Cardiac fibroblast (primary cell): ENCODE results near the gene FBXO3.

Experiments
- DNase-seq, 2 donors: peaks; one replicate each; pipeline versions ENCODE4 v3.0.0 to v3.0.0-alpha.2; 2010; ENCODE audit warnings: low read depth in 2 of 2
- H3K4me3 ChIP-seq, 2 donors: replicated peaks in 1 of 2; 1 replicate in 1 of 2; 2 replicates in 1 of 2; pipeline ENCODE4 v1.5.1; 2011; ENCODE audit warnings: low read depth in 2 of 2, low read length in 2 of 2, mild to moderate bottlenecking in 2 of 2, moderate library complexity in 1 of 2
- TF ChIP-seq, protein P1 (sequence below): IDR thresholded peaks from one replicate; pipeline ENCODE4 v1.5.1; 2011; ENCODE audit warnings: low read depth, mild to moderate bottlenecking, low read length, inconsistent platforms

Gene FBXO3

DNA sequence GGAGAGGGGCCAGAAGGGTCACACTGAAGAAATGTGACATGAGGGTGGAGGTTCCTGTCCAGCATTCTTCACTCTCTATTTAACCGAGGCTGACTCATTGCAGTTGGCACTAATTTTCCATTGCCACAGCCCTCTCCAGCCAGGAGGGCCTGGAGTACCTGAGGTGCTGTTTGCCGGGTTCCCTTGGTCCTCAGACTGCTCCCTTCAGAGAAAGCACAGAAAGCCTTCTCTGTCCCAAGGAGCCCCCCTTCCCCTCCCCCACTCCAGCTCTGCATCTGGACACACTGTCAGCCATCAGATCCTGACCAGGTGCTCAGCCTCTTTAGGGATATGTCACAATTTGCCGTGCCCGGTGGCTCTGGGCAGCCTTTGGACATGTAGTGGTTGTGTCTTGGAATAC is 70.5 kb downstream of the FBXO3 start:
- DNase-seq, result peak; percentile 64 to 76
- TF ChIP-seq, protein P1, sequence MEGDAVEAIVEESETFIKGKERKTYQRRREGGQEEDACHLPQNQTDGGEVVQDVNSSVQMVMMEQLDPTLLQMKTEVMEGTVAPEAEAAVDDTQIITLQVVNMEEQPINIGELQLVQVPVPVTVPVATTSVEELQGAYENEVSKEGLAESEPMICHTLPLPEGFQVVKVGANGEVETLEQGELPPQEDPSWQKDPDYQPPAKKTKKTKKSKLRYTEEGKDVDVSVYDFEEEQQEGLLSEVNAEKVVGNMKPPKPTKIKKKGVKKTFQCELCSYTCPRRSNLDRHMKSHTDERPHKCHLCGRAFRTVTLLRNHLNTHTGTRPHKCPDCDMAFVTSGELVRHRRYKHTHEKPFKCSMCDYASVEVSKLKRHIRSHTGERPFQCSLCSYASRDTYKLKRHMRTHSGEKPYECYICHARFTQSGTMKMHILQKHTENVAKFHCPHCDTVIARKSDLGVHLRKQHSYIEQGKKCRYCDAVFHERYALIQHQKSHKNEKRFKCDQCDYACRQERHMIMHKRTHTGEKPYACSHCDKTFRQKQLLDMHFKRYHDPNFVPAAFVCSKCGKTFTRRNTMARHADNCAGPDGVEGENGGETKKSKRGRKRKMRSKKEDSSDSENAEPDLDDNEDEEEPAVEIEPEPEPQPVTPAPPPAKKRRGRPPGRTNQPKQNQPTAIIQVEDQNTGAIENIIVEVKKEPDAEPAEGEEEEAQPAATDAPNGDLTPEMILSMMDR, result no peak
- H3K4me3 ChIP-seq, result no peak overlapping the region

DNA sequence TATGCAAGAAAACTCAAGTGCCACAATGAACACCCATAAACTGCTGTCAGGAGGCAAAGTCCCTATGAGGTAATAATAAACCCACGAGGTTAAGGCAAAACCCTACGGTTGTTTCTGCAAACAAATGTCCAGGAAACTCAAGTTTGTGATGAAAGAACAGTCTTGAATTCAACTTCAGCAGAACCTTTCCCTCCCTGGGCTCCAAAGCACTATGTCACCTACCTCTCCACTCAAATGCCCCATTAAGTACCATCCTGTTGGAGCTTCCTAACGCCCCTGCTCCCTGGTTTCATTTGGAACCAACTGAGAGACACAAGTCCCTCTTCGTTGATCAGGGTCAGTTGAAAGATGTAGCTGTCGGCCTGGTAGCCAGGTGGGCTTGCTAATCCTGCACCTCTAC is 71.1 kb downstream of the FBXO3 start:
- TF ChIP-seq, protein P1, result no peak
- peak in 1 of 2 donors; percentile 55 for DNase-seq
- H3K4me3 ChIP-seq, result no peak overlapping the region

DNA sequence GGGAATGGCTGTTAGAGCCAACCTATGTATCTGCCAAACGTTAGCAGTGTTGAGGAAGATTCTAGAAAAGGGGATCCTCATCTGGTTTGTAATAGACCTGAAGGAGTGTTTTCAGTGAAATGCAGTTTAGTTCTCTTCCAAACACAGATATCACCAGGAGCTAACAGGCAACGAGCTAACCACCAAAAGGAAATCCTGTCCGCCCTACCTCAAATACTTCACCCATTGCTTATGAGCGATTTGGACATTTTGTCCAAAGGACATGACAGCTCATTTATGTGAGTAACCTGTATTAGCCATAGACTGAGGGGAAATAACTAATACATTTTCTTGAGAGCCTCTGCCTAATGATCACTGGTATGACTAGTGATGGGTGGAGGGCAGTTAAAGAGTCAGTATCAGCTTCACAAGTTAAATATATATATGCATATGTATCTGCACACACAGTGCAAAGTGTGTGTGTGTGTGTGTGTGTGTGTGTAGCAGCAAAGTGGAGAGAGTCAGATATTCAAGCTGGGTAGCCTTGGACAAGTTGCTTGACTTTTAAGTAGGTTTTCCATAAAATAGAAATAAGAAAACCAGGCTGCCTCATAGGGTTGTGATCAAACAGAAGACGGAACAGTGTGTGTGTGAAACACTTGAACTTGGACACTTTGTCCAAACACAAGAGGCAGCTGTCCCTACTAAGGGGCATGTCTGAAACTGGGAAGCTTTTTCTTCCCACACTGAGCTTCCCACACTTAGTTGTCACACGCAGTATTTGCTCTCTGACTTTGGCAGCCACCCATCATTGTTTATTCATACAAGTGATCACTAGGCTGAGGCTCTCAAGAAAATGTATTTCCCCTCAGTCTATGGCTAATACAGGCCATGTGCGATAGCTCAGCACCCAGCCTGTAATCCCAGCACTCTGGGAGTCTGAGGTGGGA is 72.8 kb downstream of the FBXO3 start:
- peak overlapping the region; percentile 25 to 38 for H3K4me3 ChIP-seq
- peak; percentile 89 to 97 for DNase-seq
- TF ChIP-seq, protein P1, result no peak

DNA sequence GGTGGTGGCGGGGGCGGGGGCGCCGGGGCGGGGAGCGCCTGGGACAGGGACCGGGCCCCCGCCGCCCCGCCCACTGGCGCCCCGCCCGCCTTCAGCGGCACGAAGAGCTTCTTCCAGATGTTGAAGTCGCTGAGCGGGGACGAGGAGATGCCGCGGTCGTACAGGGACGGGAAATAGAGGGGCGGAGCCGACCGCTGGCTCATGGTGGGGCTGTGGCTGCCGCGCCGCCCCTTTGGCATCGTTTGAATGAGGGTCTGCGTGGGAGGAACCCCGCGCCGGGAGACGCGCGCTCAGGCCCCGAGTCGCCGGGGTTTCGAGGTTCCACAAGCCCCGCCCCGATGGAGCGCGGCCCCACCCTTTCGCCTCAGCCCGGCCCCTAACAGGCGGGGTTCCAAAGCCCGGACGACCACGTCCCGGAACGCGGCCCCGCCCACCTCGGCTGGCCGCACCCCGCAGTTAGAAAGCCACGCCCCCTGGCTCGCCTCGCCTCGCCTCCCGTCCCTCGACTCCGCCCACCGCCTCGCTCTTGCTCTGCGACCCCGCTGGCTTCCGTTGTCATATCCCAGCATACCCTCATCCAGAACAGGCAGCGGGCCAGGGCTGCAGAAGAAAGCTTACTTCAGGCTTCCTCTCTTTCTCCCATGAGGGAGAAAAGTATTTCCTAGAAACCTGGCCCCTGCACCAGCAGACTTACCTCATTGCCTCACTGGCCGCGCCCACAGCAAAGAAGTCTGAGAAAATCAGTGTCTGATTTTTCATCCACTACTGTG is 73.6 kb downstream of the FBXO3 start, which contains the start of gene C11orf91:
Gene C11orf91 (minus strand): TSS at position 325 of the 770 bp plus-strand sequence. CDS start 86 bp downstream, at position 239.
- peak within 1 kb of the TSS; percentile 41 to 54 for H3K4me3 ChIP-seq
- peak; percentile 99 for DNase-seq
- TF ChIP-seq, protein P1, result no peak

DNA sequence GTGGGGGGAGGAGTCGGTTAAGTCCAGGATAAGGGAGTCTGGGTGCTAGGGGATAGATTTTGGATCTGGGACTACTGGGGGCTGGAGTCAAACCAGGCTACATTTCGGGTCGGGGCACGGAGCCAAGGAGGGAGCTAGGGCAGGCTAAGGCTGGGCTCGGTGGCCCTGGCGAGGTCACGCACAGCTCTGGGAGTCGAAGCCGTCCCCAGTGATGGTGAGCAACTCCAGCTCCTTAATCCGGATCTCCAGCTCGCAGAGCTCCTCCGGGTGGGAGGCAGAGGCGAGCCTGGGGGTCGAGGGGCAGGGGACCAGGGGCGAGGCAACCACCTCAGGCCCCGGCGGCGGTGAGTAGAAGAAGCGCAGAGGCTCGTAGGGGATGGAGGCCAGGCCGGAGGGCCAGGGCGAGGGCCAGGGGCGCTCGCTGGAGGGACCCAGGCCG is 74.2 kb downstream of the FBXO3 start:
- DNase-seq, result peak in 1 of 2 donors; percentile 51
- H3K4me3 ChIP-seq, result peak overlapping the region; percentile 38 to 54
- TF ChIP-seq, protein P1, result no peak

DNA sequence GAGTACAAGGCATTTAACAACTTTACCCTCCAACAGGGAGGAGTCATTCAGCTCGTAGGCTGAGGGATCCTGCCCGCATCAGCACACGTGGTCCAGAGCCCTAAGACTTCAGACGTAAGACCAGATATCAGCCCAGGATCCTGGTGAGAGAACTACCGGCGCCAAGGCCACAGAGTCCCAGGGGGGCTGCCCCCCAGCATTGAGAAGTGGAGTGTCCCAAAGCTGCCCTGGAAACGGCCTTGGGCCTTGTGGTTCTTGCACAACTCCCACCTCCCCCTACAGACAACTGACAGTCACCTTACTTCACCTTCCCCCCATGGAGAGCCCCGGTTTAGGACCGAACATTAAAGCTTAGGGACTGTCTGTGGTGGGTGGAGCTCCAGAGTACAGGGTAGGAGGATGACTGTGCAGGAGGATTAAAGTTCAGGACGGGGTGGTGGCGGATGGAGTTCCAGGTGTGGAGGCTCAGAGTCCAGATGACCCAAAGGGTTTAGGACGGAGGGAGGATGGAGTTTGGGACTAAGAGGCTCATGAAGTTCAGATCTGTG is 74.7 kb downstream of the FBXO3 start:
- H3K4me3 ChIP-seq, result peak overlapping the region in 1 of 2 donors; percentile 38
- DNase-seq, result peak in 1 of 2 donors; percentile 46
- TF ChIP-seq, protein P1, result no peak
